ENCODE measurements around the gene CHGA. TPM values are rescaled to one million over a fixed set of nuclear protein-coding genes. Genes with fewer than 3 reads are reported as not detected.

CHGA gene
- total RNA-seq, 1 donor from 2014 or later = not detected

DNA sequence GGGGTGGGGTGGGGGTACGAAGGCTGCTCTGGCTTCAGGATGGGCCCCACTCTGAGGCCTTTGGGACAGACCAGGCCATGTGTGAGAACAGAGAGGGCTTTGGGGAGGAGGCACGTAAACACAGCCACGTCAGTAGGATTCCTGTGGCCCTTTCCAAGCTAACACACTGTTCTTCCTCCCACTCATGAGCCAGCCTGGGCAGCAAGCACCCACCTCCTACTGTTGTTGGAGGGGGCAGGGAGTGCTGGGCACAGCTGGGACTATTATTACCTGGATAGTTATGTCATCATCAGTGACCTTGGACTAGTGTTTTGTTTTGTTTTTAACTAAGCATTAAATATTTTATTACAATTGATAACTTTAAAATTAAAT, 5.3 kb downstream of the CHGA start:
- intact Hi-C loops (cut with micrococcal nuclease) = no loop called here
- H3K4me1 Mint-ChIP-seq (ENCODE audit: low read depth) = no peaks in the 10 kb centered on the region
- no peak overlapping the region for H3K4me3 Mint-ChIP-seq (ENCODE audit: low read depth)
- no peak for DNase-seq (ENCODE audit: low spot score)
- H3K27ac Mint-ChIP-seq = no peak overlapping the region
- peaks cover 2% of the 10 kb centered on the region for H3K27me3 Mint-ChIP-seq (ENCODE audit: low read depth)
- H3K36me3 Mint-ChIP-seq (ENCODE audit: low read depth) = no peaks in the 10 kb centered on the region
- no peaks in the 10 kb centered on the region for H3K9me3 Mint-ChIP-seq

DNA sequence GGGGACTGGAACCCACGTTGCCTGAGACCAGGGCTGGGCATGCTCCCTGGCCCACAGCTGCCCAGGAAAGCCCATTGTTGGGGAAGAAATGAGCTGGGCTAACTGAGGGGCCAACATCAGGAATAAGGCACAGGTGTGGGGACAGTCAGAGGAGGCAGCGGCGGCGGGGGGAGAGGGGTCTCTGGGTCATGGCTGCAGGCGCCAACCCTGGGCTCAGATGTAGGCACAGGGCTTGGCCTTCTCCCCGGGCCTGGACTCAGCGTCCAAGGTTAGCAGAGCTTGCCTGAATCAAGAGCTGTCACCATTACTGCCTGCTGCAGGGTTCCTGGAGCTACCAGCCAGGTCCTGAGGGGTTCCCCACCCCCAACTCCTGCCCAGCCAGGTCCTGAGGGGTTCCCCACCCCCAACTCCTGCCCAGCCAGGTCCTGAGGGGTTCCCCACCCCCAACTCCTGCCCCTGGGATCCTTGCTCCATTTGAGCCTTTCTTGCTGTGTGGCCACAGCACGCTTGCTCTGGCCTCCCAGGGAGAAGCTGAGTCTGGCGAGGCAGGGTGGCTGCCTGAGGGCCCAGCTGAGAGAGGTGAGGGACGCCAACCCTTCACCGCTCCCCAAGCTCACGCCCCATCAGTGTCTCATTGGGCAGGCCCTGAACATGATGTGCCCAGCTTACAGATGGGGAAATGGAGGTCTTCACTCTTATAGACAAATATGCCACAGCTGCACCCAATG, 6.2 kb downstream of the CHGA start:
- Mint-ChIP-seq H3K27me3 (ENCODE audit: low read depth) (no peaks in the 10 kb centered on the region), H3K9me3 (no peaks in the 10 kb centered on the region), H3K27ac (no peak overlapping the region), H3K36me3 (ENCODE audit: low read depth) (no peaks in the 10 kb centered on the region), H3K4me1 (ENCODE audit: low read depth) (no peaks in the 10 kb centered on the region), H3K4me3 (ENCODE audit: low read depth) (no peak overlapping the region)
- no peak for DNase-seq (ENCODE audit: low spot score)
- intact Hi-C loops (cut with micrococcal nuclease) = no loop called here

DNA sequence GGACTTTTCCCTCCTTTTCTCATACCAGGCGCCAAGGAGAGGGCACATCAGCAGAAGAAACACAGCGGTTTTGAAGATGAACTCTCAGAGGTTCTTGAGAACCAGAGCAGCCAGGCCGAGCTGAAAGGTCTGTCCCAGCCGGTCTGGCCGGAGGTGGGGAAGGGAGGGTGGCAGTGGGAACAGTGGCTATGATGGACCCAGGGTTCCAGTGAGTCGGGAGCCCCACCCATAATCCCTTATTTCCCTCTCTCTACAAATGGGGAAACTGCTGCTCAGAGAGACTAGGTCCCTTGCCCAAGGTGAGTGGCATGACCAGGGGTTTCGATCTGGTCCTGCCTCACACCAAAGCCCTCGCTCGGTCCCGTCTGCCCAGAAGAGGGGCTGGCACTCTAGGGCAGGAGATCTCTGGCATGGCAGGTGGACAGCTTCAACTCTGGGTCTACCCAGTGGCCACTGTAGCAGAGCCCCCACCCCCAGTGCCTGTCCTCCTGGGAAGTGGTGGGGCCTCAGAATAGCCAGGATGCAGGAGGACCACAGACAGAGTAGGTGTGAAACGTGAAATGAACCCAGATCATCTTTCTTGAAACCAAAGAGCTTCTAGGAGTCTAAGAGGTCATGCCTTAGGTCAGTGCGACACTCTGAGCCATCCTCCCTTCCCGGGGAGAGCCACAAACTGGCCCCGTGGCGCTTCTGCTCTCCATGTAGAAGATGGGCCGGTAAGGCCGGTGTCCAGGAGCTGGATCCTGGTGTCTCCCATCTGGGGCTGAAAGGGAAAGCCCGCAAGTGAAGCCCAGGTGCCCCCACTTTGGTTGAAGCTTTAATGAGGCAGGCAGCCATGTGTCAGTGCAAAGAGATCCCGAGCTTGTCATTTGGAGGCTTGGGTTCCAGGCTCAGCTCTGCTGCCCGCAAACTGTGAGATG, 7.0 kb downstream of the CHGA start:
- Mint-ChIP-seq H3K27me3 (ENCODE audit: low read depth) (no peaks in the 10 kb centered on the region), H3K4me1 (ENCODE audit: low read depth) (no peaks in the 10 kb centered on the region)
- intact Hi-C loops (cut with micrococcal nuclease) = no loop called here

DNA sequence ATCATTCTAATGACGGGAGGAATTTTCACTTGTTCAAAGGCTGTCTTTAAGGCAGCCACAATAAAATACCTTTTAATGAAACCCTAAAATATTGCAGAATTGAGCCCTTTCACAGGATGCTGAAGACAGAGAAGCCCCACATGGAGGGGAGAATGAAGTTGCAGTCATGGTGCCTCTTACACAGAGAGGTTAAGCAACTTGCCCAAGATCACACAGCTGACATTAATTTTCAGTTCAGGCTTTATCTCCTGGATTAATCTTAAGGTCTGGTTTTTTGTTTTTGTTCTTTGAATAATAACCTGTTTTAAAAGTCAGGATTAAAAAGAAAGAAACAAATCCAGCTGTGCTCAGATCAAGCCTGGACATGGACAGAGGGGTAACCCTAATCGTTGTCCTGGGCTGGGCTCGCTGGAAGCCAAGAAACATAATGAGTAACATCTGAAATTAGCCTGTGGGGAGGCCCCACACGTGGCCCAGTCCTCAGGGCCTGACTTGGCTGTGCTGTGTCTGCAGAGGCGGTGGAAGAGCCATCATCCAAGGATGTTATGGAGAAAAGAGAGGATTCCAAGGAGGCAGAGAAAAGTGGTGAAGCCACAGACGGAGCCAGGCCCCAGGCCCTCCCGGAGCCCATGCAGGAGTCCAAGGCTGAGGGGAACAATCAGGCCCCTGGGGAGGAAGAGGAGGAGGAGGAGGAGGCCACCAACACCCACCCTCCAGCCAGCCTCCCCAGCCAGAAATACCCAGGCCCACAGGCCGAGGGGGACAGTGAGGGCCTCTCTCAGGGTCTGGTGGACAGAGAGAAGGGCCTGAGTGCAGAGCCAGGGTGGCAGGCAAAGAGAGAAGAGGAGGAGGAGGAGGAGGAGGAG, 8.0 kb downstream of the CHGA start:
- Mint-ChIP-seq H3K27ac (no peak overlapping the region), H3K27me3 (ENCODE audit: low read depth) (no peaks in the 10 kb centered on the region), H3K36me3 (ENCODE audit: low read depth) (no peaks in the 10 kb centered on the region), H3K4me1 (ENCODE audit: low read depth) (no peaks in the 10 kb centered on the region), H3K9me3 (no peaks in the 10 kb centered on the region), H3K4me3 (ENCODE audit: low read depth) (no peak overlapping the region)
- intact Hi-C loops (cut with micrococcal nuclease) = no loop called here
- DNase-seq (ENCODE audit: low spot score) = no peak

More for the DNA sequence above, 7.0 kb downstream of the CHGA start:
- Mint-ChIP-seq H3K4me3 (ENCODE audit: low read depth) (no peak overlapping the region), H3K27ac (no peak overlapping the region), H3K36me3 (ENCODE audit: low read depth) (no peaks in the 10 kb centered on the region), H3K9me3 (no peaks in the 10 kb centered on the region)
- DNase-seq (ENCODE audit: low spot score) = no peak

DNA sequence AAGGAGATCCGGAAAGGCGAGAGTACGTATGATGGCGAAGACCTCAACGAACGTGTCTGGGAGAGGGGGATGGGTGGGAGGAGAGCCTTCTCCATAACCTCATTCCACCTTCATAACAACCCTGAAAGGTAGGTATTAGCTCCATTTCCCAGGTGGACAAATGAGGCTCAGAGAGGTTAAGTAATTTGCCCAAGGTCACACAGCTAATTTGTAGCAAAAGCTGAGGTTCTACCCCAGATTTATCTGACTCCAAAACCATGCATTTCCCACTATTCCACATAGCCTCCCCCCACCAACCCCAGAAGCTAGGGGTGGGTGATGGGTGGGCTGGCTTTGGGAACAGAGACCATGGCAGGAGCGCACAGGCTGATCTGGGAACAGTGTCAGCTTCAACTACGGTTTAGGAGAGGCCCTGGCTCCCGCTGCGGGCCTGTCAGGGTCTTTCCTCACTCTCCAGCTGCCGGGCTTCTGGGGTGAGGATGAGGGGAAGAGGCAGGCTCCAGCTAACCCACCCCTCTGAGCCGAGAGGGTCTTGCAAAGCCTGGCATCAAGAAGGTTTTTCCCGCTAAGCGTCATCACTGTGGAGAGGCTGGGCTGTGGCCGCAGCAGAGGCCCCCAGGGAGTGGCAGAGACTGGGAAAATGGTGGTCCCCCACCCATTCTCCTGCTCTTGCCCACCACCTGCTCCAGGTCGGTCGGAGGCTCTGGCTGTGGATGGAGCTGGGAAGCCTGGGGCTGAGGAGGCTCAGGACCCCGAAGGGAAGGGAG, 8.9 kb downstream of the CHGA start:
- Mint-ChIP-seq H3K36me3 (ENCODE audit: low read depth) (no peaks in the 10 kb centered on the region), H3K9me3 (no peaks in the 10 kb centered on the region), H3K27ac (no peak overlapping the region), H3K27me3 (ENCODE audit: low read depth) (no peaks in the 10 kb centered on the region), H3K4me3 (ENCODE audit: low read depth) (no peak overlapping the region), H3K4me1 (ENCODE audit: low read depth) (no peaks in the 10 kb centered on the region)
- intact Hi-C loops (cut with micrococcal nuclease) = no loop called here
- DNase-seq (ENCODE audit: low spot score) = no peak

DNA sequence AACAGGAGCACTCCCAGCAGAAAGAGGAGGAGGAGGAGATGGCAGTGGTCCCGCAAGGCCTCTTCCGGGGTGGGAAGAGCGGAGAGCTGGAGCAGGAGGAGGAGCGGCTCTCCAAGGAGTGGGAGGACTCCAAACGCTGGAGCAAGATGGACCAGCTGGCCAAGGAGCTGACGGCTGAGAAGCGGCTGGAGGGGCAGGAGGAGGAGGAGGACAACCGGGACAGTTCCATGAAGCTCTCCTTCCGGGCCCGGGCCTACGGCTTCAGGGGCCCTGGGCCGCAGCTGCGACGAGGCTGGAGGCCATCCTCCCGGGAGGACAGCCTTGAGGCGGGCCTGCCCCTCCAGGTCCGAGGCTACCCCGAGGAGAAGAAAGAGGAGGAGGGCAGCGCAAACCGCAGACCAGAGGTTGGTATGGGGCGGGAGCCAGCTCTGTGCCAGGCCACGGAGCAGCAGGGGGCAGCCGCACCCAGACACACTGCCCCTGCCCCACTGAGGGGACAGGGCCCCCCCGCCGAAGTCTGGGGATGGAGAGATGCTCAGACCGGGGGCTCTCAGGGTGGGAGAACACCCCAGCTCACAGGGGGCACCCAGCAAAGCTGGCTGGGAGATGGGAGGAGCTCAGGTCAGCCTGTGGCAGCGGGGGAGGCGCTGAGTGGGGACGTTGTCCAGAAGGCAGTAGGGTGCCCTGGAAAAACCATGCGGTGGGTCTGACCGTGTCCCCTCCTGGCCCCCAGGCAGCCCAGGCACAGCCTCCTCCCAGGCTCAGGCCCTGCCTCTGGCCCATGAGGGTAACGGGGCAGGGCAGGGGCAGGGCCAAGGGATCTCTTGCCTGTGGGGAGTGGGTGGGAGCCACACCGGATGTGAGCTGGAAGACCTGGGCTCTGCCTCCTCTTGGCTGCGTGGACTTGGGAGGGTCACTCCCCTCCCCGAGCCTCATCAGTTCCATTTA, 9.8 kb downstream of the CHGA start:
- intact Hi-C loops (cut with micrococcal nuclease) = no loop called here
- no peaks in the 10 kb centered on the region for H3K9me3 Mint-ChIP-seq
- DNase-seq (ENCODE audit: low spot score) = no peak
- H3K4me3 Mint-ChIP-seq (ENCODE audit: low read depth) = no peak overlapping the region
- H3K27ac Mint-ChIP-seq = no peak overlapping the region
- H3K36me3 Mint-ChIP-seq (ENCODE audit: low read depth) = no peaks in the 10 kb centered on the region
- H3K4me1 Mint-ChIP-seq (ENCODE audit: low read depth) = no peaks in the 10 kb centered on the region
- no peaks in the 10 kb centered on the region for H3K27me3 Mint-ChIP-seq (ENCODE audit: low read depth)

DNA sequence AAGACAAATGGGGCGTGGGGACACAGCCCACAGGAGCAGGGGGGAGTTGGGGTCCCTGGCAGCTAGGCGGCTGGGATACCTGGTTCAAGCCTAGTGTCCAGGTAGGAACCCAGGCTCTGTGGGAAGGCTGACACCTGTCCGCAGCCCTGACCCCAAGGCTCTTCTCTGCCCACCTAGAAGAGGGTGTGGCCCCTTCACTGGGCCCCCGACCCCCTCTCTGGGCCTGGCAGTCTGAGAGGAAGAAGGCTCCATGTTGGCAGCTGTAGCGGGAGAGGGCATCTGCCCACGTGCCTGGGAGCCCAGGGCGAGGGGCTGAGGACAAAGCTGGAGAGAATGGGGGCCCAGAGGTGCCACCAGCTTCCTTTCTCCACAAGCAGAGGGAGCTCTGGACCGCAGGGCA, 10.5 kb downstream of the CHGA start:
- Mint-ChIP-seq H3K36me3 (ENCODE audit: low read depth) (no peaks in the 10 kb centered on the region), H3K4me1 (ENCODE audit: low read depth) (no peaks in the 10 kb centered on the region), H3K27me3 (ENCODE audit: low read depth) (no peaks in the 10 kb centered on the region), H3K4me3 (ENCODE audit: low read depth) (no peak overlapping the region), H3K9me3 (no peaks in the 10 kb centered on the region), H3K27ac (no peak overlapping the region)
- intact Hi-C loops (cut with micrococcal nuclease) = no loop called here
- no peak for DNase-seq (ENCODE audit: low spot score)

DNA sequence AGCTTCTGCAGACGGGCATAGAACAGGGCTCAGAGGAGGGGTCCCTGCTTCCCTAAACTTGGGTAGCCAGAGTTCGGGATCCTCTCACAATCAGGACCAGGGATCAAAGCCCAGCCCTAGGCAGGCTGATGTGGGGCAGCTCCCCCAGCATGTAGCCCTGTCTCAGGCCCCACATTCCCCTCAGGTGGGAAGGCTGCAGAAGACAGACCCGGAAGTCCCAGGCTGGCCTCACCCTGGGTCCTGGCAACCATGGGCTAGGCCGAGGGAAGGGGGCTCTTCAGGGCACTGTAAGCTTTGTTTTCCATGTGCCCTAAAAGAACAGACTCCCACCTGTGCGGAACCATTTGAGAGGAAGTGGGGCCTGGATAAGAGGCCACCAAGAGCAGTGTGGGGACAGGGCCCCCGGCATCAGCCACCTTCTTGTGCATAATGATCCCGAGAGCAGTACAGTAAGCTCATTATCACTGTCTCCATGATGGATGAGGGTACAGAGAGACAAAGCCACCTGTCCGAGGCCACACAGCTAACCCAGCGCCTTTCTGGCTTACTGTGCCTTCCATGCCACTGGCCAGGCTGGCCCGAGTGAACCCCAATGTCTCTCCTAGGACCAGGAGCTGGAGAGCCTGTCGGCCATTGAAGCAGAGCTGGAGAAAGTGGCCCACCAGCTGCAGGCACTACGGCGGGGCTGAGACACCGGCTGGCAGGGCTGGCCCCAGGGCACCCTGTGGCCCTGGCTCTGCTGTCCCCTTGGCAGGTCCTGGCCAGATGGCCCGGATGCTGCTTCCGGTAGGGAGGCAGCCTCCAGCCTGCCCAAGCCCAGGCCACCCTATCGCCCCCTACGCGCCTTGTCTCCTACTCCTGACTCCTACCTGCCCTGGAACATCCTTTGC, 11.5 kb downstream of the CHGA start:
- no peaks in the 10 kb centered on the region for H3K9me3 Mint-ChIP-seq
- intact Hi-C loops (cut with micrococcal nuclease) = no loop called here
- no peaks in the 10 kb centered on the region for H3K27me3 Mint-ChIP-seq (ENCODE audit: low read depth)
- no peak for DNase-seq (ENCODE audit: low spot score)
- H3K4me3 Mint-ChIP-seq (ENCODE audit: low read depth) = no peak overlapping the region
- no peaks in the 10 kb centered on the region for H3K36me3 Mint-ChIP-seq (ENCODE audit: low read depth)
- no peak overlapping the region for H3K27ac Mint-ChIP-seq
- H3K4me1 Mint-ChIP-seq (ENCODE audit: low read depth) = no peaks in the 10 kb centered on the region

DNA sequence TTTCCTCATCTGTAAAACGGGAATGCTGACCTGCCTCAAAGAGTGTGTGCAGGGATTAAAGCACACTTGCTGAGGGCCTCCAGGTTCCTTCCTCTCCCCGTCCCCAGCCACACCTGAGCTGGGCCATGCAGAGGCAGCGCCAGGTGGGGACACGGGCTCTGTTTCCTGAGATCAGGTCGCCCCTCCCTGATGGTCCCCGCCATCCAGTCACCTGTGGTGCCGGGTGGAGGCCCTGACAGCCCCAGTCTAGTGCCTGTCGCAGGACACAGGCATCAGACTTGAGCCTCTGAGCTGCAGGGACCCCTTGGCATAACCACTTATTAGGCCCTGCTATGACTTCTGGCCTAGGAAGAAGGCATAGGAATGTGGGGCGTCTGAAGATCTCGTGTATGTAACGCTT, 12.5 kb downstream of the CHGA start:
- intact Hi-C loops (cut with micrococcal nuclease) = no loop called here
- H3K27me3 Mint-ChIP-seq (ENCODE audit: low read depth) = no peaks in the 10 kb centered on the region
- H3K36me3 Mint-ChIP-seq (ENCODE audit: low read depth) = no peaks in the 10 kb centered on the region
- no peak for DNase-seq (ENCODE audit: low spot score)
- no peak overlapping the region for H3K27ac Mint-ChIP-seq
- no peak overlapping the region for H3K4me3 Mint-ChIP-seq (ENCODE audit: low read depth)
- H3K4me1 Mint-ChIP-seq (ENCODE audit: low read depth) = no peaks in the 10 kb centered on the region
- H3K9me3 Mint-ChIP-seq = no peaks in the 10 kb centered on the region

DNA sequence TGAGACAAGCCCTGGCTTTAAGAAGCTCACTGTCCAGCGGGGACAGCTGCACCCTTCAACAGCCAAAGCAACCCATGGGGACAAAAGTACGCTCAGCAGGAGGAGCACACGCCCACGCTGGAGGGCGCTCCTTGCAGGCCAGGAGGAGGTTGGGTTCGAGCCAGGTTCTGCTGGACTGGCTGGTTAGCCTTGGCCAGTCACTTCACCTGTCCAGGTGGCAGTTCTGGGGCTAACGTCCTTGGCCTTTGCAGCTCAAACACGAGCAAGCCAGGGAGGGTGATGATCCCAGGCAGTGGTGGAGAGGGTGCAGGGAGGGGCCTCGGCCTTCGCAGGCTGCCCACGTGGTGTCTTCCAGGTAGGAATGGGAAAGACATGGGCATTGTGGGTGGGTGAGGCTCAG, 13.1 kb downstream of the CHGA start:
- no peak overlapping the region for H3K27ac Mint-ChIP-seq
- no peaks in the 10 kb centered on the region for H3K4me1 Mint-ChIP-seq (ENCODE audit: low read depth)
- no peak for DNase-seq (ENCODE audit: low spot score)
- no peaks in the 10 kb centered on the region for H3K27me3 Mint-ChIP-seq (ENCODE audit: low read depth)
- no peaks in the 10 kb centered on the region for H3K36me3 Mint-ChIP-seq (ENCODE audit: low read depth)
- no peaks in the 10 kb centered on the region for H3K9me3 Mint-ChIP-seq
- intact Hi-C loops (cut with micrococcal nuclease) = no loop called here
- no peak overlapping the region for H3K4me3 Mint-ChIP-seq (ENCODE audit: low read depth)
